Left lung (tissue), 10 donors: Measurements from ENCODE around the gene CD72. TPM values are rescaled to one million over a fixed set of nuclear protein-coding genes. Genes with fewer than 3 reads are reported as not detected.
A peak's percentile ranks its signal among the peaks of the same experiment; 100 is the strongest.

Experiments used
- ATAC-seq: fragments of 200-7000 bp; cut with Tn5 transposase; one replicate; pipeline ENCODE4 v1.9.1; 2020; ENCODE audit warnings: moderate library complexity
- DNase-seq, 4 donors: peaks; one replicate each; pipeline ENCODE4 v3.0.0-alpha.2; 2013 to 2020
- H3K27ac ChIP-seq, 2 donors: fragments of 200-600 bp; sonication (generic) in 1 of 2; one replicate each; pipeline versions ENCODE4 v1.5.0 to v1.8.0; 2020 to 2021
- H3K27me3 ChIP-seq, 2 donors: fragments of 200-600 bp; sonication (generic) in 1 of 2; one replicate each; pipeline versions ENCODE4 v1.5.0 to v1.8.0; 2020 to 2021
- H3K36me3 ChIP-seq, 2 donors: fragments of 200-600 bp; sonication (generic) in 1 of 2; one replicate each; pipeline versions ENCODE4 v1.5.0 to v1.8.0; 2020 to 2021
- H3K4me1 ChIP-seq, 2 donors: fragments of 200-600 bp; one replicate each; pipeline ENCODE4 v1.8.0; 2021
- H3K4me3 ChIP-seq, 2 donors: fragments of 200-600 bp; sonication (generic) in 1 of 2; one replicate each; pipeline versions ENCODE4 v1.5.0 to v1.8.0; 2020 to 2021; ENCODE audit warnings: mild to moderate bottlenecking in 1 of 2
- H3K9me3 ChIP-seq, 2 donors: fragments of 200-600 bp; sonication (generic) in 1 of 2; one replicate each; pipeline versions ENCODE4 v1.5.0 to v1.8.0; 2020 to 2021
- CTCF ChIP-seq, 2 donors: fragments of 200-600 bp; sonication (generic) in 1 of 2; IDR thresholded peaks; one replicate each; pipeline versions ENCODE4 v1.5.0 to v1.8.0; 2021; ENCODE audit warnings: antibody characterized with exemption in 2 of 2
- intact Hi-C, 2 donors: fragments of 100-400 bp; cut with DNase I; formaldehyde crosslinking; loops; one replicate each; pipeline versions ENCODE4 v1.11.2 to v1.14.2; 2022
- polyA plus RNA-seq, 6 donors: library from polyadenylated mRNA; unstranded; fragments of 120-200 nt; gene quantifications; one replicate each; pipeline ENCODE4 v1.2.1, GENCODE V29; 2013; ENCODE audit not compliant: insufficient read length in 6 of 6
- total RNA-seq, 2 donors: library from RNA; stranded (reverse); fragmentation: NEBNext Ultra II Directional; extraction: Animal tissue kit (Norgen Biotek cat#: 25700); gene quantifications; one replicate each; pipeline ENCODE4 v1.2.1, GENCODE V29; 2021
- donor health status: DM: no; HTN: yes; CAD: no.
- donor health status: DM: no; HTN: no; CAD: no.

CD72 gene
- total and polyA plus RNA-seq, 8 donors: 3.2 to 4.3 (median 3.7) TPM

- ATAC-seq (peak; percentile 24), DNase-seq (peak in 1 of 4 donors; percentile 65)
- H3K4me3 ChIP-seq: peak overlapping the region; percentile 21 to 96
- H3K4me1 ChIP-seq: peaks cover 0 to 56% of the 10 kb centered on the region in 2 donors
- H3K27ac ChIP-seq: peak overlapping the region; percentile 96 to 97
- peaks cover 0 to 19% of the 10 kb centered on the region in 2 donors for H3K36me3 ChIP-seq
- no peaks in the 10 kb centered on the region for H3K27me3 ChIP-seq
- H3K9me3 ChIP-seq: no peaks in the 10 kb centered on the region
- no peak for TF ChIP-seq CTCF (IDR thresholded peaks at IDR 0.05)
- intact Hi-C loops: no loop called here
Observed at GRCh38 chr9:35656831-35657545, 38.8 kb upstream of the CD72 start.

- Histone ChIP-seq H3K27ac (no peak overlapping the region), H3K27me3 (no peaks in the 10 kb centered on the region)
- TF ChIP-seq CTCF (IDR thresholded peaks at IDR 0.05): no peak
Observed at GRCh38 chr9:35656348-35656747, 38.1 kb upstream of the CD72 start.

GRCh38 chr9:35653611-35654010 is 35.4 kb upstream of the CD72 start:
- Histone ChIP-seq H3K27ac (no peak overlapping the region), H3K27me3 (no peaks in the 10 kb centered on the region), H3K9me3 (no peaks in the 10 kb centered on the region), H3K4me1 (peaks cover 4 to 47% of the 10 kb centered on the region in 2 donors), H3K36me3 (no peaks in the 10 kb centered on the region), H3K4me3 (no peak overlapping the region)
- DNase-seq (no peak), ATAC-seq (no peak)
- TF ChIP-seq CTCF (IDR thresholded peaks at IDR 0.05): no peak
- intact Hi-C loops: no loop called here

More at GRCh38 chr9:35656348-35656747, 38.1 kb upstream of the CD72 start:
- Histone ChIP-seq H3K9me3 (no peaks in the 10 kb centered on the region), H3K4me3 (no peak overlapping the region), H3K4me1 (peaks cover 0 to 54% of the 10 kb centered on the region in 2 donors), H3K36me3 (peaks cover 0 to 13% of the 10 kb centered on the region in 2 donors)
- intact Hi-C loops: no loop called here
- ATAC-seq (no peak), DNase-seq (no peak)

GRCh38 chr9:35652829-35653209 is 34.6 kb upstream of the CD72 start:
- Histone ChIP-seq H3K4me1 (peaks cover 4 to 50% of the 10 kb centered on the region in 2 donors), H3K36me3 (no peaks in the 10 kb centered on the region), H3K27me3 (no peaks in the 10 kb centered on the region), H3K4me3 (no peak overlapping the region), H3K9me3 (no peaks in the 10 kb centered on the region), H3K27ac (peak overlapping the region; percentile 33 to 56)
- DNase-seq (no peak), ATAC-seq (no peak)
- intact Hi-C loops: no loop called here
- no peak for TF ChIP-seq CTCF (IDR thresholded peaks at IDR 0.05)

GRCh38 chr9:35651956-35652828 is 34.0 kb upstream of the CD72 start:
- DNase-seq (no peak), ATAC-seq (peak; percentile 50)
- no peaks in the 10 kb centered on the region for H3K9me3 ChIP-seq
- no peaks in the 10 kb centered on the region for H3K27me3 ChIP-seq
- intact Hi-C loops: no loop called here
- H3K36me3 ChIP-seq: no peaks in the 10 kb centered on the region
- H3K4me1 ChIP-seq: peaks cover 4 to 53% of the 10 kb centered on the region in 2 donors
- H3K27ac ChIP-seq: peak overlapping the region; percentile 33 to 56
- TF ChIP-seq CTCF (IDR thresholded peaks at IDR 0.05): no peak
- H3K4me3 ChIP-seq: no peak overlapping the region
